Endometrial microvascular endothelial cells (primary cell): Measurements from ENCODE around the gene CENATAC. TPM values are rescaled to one million over a fixed set of nuclear protein-coding genes. Genes with fewer than 3 reads are reported as not detected.
"Not testable (repeated sequence)": the region's sequence is repeated elsewhere in the genome, so short reads cannot be mapped to it uniquely, and the experiment has no call there.

Source experiments
- in situ Hi-C: cut with HindIII; loops from 2 replicates; pipeline ENCODE4 v1.10.0; 2017; ENCODE audit warnings: low sequenced_read_pairs, low pct_unique_long_range_greater_than_20kb; ENCODE audit errors: inconsistent ontology term
- total RNA-seq: library from RNA; depleted of rRNA; stranded (reverse); fragments of >200 nt; gene quantifications from one replicate; pipeline ENCODE4 v1.2.3, GENCODE V29; 2015; ENCODE audit errors: inconsistent ontology term

Gene CENATAC, protein sequence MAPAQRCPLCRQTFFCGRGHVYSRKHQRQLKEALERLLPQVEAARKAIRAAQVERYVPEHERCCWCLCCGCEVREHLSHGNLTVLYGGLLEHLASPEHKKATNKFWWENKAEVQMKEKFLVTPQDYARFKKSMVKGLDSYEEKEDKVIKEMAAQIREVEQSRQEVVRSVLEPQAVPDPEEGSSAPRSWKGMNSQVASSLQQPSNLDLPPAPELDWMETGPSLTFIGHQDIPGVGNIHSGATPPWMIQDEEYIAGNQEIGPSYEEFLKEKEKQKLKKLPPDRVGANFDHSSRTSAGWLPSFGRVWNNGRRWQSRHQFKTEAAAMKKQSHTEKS
- total RNA-seq: 6.6 TPM

DNA sequence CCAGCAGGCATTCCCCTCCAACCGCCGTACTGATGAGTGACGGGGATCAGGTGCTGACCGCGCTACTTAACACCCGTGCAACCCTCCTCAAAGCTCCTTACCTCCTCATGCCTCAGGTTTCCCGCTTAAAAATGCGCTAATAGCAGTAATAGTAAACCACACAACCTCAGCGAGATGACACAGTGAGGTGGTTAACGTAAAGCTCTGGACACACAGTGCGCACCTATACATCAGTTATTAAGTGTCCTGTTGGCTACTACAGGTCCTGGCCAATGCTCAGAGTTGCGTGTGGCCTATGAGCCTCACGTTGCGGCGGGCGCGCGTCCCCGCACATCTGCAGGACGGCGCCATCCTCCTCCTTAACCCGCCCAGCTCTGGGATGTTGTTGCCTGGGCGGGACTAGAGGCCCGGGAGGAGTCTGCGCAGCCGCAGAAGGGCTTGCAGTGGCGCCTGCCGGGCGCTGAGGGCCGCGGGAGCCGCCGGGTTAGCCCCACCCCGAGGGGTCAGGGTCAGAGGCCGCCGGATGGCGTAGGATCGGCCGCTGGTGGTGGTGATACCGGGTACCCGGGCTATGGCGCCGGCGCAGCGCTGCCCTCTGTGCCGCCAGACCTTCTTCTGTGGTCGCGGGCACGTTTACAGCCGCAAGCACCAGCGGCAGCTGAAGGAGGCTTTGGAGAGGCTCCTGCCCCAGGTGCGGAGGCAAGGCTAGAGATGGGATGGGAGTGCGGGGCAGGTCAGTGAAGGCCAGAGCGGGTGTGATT lies at the start of gene CENATAC:
TSS of gene CENATAC (plus strand) at position 512 of the 761 bp plus-strand sequence. CDS start at position 572, 60 bp downstream.
- in situ Hi-C loops: no loop called here

DNA sequence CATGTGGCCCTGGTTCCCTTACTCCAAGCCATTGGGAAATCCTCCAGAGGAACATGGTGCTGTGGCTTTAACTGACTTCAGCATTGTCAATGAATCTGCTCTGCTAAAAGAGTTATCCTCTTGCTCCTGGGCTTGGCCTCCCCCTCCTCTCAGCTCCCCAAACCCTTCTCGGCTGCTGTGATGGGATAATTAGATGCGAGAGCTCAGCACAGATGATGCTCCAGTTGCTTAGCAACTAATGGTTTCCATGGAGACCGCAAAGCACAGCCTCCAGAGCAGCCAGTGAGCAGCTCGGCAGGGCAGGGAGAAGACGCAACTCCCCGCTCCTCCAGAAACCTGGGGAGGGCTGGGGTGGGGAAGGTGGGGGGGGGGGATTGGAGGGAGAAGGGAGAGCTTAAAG lies 44.7 kb upstream of the CENATAC start:
- in situ Hi-C loops: no loop called here

DNA sequence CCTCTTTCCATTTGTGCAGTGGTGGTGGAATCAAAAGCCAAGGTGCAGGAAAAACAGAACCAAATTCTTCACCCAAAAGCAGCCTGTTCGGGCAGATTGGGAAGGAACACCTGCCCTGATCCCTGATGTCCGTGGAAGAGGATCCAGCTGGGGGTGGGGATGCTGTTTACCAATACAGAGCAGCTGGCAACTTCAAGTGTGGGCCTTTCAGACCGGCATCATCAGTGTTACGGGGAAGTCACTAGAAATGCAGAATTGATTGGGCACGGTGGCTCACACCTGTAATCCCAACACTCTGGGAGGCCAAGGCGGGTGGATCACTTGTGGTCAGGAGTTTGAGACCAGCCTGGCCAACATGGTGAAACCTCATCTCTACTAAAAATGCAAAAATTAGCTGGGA lies 44.0 kb upstream of the CENATAC start:
- in situ Hi-C loops: not testable (repeated sequence)

DNA sequence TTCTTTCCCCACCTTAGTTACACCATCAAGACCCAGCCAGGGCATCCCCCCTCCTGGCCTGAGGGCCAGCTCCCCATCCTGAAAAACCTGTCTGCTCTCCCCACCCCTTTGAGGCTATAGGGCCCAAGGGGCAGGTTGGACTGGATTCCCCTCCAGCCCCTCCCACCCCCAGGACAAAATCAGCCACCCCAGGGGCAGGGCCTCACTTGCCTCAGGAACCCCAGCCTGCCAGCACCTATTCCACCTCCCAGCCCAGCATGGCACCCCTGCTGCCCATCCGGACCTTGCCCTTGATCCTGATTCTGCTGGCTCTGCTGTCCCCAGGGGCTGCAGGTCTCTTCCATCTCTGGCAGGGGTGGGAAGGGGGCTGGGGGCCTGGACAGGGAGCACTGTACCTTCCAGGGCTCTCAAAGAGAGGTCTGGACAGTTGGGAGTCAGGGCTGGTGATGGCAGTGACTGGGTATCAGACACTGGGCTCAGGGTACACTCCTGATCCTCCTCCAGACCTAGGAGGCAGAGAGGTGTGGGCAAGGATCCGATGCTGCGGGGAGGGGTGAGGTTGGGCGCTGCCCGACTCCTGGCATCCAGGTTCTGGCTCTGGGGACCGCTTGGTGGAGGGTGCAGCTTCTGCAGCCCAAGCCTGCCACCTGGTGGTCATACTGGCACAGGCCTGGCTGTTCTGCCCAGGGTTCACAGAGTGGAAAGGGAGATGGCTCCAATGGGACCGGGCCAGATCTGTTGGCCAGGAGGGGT lies 41.7 kb upstream of the CENATAC start, which contains the start of gene UPK2:
TSS of gene UPK2 (plus strand) at position 205 of the 753 bp plus-strand sequence. CDS start at position 258, 53 bp downstream.
- in situ Hi-C loops: no loop called here

DNA sequence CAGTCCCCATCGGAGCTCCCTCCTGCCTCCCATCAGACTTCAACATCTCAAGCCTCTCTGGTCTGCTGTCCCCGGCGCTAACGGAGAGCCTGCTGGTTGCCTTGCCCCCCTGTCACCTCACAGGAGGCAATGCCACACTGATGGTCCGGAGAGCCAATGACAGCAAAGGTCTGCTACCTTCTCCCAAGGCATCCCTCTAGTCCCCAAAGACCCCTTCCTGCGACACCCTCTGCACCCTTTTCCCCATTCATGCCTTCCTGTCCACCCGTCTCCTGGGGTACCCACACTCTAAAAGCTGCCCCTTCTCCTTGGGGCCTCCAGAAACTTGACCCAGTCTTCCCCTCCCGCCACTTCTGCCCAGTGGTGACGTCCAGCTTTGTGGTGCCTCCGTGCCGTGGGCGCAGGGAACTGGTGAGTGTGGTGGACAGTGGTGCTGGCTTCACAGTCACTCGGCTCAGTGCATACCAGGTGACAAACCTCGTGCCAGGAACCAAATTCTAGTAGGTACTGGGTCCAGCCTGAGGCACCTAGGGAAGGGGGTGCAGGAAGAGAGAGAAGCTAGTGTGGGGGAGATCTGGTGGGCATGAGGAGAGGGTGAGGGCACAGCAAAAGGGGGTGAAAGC lies 41.0 kb upstream of the CENATAC start:
- in situ Hi-C loops: no loop called here

DNA sequence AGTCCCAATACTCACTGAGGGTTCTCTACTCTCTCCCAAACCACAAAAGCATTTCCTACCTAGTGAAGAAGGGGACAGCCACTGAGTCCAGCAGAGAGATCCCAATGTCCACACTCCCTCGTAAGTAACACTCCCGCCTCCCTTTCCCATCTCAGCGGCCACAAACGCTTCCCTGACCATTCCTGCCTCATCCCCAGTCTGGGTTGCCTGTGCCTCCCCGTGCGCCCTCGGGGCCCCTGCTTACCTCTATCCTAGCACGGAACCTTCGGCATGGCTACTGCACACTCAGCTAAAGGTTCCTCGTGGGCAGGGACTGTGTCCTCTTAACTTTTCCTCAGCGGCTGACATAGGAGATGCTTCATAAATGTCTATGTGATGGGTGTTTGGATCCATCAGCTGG lies 40.4 kb upstream of the CENATAC start:
- in situ Hi-C loops: no loop called here

DNA sequence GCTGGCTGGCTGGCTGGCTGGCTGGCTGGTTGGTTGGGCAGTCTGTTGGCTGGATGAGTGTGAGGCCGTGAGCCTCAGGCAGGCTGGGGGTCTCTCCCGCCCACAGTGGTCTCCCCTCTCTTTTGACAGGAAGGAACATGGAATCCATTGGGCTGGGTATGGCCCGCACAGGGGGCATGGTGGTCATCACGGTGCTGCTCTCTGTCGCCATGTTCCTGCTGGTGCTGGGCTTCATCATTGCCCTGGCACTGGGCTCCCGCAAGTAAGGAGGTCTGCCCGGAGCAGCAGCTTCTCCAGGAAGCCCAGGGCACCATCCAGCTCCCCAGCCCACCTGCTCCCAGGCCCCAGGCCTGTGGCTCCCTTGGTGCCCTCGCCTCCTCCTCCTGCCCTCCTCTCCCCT lies 40.0 kb upstream of the CENATAC start:
- in situ Hi-C loops: no loop called here

DNA sequence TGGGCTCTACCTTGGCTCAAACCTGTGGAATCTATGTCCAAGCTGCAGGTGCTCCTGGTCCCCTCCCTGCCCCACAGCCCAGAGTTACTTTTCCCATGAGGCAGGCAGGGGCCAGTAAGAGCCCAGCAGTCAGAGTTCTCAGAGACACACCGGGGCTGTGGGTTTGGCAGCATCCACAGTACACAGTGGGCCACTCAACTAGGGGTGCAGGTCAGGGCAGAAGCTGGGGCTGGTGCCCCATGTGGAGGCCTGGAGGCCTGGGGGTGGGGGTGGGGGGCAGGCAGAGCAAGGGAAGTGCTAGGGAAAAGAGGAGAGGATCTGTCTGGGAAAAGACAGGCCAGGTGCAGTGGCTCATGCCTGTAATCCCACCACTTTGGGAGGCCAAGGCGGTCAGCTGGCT lies 39.4 kb upstream of the CENATAC start:
- in situ Hi-C loops: no loop called here

DNA sequence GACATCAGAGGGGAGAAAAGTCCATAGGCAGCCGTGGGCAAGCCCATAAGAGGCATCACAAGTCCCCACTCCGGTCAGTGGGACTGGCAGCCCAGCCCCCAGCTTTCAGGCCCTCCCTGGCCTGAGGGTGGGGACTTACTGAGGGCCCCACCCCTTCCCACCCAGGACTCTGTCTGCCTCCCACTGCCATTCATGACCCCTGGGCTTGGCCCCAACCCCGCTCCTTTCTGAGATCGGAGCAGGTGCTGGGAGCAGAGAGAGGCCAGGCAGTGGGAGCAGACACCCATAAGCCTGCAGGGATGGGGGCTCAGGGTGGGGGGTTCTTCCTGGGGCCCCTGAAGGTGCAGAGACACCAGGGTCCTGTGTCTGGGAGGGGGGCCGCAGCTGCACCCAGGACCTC lies 36.7 kb upstream of the CENATAC start:
- in situ Hi-C loops: no loop called here

DNA sequence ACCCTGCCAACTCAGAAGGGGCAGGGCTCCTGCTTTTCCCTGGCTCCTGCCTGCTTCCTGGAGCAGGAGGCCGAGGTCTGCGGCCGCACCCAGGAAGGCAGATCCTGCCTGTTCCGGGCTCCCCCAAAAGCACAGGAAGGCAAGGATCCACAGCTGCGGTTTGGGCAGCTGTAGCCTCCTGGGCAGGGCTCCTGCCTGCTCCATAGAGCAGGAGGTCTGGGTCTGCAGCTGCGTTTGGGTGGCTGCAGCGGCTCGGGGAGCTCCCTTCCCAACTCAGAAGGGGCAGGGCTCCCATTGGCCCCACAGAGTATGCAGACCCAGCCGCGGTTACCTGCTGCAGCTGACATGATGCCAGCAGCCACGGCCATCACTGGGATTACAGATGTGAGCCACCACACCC lies 36.3 kb upstream of the CENATAC start:
- in situ Hi-C loops: no loop called here

DNA sequence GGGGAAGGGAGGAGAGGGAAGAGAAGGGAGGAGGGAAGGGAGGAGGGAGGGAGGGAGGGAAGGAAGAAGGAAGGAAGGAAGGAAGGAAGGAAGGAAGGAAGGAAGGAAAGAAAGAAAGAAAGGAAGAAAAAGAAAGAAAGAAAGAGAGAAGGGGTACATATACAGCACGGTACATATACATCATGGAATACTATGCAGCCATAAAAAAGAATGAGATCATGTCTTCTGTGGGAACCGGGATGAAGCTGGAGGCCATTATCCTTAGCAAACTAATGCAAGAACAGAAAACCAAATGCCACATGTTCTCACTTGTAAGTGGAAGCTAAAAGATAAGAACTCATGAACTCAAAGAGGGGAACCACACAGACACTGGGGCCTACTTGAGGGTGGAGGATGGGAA lies 28.4 kb upstream of the CENATAC start:
- in situ Hi-C loops: not testable (repeated sequence)

DNA sequence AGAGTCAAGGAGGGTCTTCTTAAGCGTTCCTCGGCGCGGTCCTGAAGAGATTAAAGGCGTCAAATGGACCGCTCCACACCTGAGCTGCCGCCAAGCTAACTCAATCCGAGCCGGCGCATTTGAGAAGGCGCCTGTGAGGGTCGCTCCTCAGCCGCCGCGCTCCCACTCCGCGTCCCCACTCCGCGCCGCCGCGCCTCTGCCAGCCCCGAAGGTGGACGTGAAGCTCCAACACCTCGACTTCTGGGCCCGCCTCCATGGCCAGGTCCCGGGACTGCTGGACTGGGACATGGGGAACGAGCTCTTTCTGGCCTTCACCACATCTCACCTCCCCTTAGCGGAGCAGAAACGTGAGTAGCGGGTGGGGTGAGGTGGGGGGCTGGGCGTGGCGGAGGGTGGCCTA lies 26.3 kb upstream of the CENATAC start, which contains the start of gene FOXR1:
TSS of gene FOXR1 (plus strand) at position 116 of the 400 bp plus-strand sequence. CDS start at position 287, 171 bp downstream.
- in situ Hi-C loops: no loop called here

DNA sequence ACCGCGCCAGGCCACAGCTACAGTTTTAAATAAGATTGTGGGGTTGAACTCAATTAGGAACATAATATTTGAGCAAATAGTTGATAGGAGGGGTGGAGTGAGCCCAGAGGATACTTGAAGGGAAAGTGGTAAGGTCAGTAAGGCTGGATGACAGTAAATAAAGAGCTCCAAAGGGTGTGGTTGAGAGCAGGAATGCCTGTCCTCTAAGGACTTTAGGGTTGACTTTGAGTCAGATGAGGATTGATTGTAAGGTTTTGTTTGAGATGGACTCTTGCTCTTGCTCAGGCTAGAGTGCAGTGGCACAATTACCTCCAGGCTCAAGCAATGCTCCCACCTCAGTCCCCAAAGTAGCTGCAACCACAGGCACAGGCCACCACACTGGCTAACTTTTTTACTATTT lies 24.0 kb upstream of the CENATAC start:
- in situ Hi-C loops: no loop called here

DNA sequence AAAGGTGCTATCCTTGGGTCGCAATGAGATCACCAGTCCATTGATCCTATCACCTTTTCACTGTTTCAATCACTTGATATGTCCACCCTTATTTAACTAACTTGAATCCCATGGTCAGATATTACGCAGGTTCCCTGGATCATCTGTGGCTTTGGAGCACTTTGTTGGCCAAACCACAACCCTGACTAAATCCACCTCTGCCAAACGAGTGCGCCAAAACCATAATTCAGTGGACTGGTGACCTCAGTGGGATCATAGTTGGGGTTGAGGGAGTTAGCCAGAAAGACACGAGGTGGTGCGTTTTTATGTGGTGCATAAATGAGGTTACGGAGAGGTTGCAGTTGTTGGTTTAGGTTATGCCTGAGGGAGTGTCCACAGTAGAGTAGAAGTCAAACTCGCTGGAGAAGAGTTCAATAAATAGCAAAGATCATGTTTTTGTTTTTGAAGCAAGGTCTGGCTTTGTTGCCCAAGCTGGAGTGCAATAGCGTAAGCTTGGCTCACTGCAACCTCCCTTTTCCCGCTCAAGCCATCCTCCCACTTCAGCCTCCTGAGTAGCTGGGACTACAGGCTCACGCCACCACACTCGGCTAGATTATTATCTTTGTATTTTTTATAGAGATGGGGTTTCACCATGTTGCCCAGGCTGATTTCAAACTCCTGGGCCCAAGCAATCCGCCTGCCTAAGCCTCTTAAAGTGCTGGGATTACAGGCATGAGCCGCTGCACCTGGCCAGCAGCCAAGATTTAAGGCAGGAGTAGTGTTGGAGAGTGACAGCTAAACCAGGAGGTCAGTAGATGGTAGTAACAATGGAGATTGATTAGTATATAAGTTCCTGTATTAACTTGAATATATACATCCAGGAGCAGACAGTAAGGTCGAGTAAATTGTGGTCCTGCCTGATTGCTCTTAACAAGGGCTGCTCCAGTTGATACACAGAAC lies 21.9 kb upstream of the CENATAC start:
- in situ Hi-C loops: no loop called here

DNA sequence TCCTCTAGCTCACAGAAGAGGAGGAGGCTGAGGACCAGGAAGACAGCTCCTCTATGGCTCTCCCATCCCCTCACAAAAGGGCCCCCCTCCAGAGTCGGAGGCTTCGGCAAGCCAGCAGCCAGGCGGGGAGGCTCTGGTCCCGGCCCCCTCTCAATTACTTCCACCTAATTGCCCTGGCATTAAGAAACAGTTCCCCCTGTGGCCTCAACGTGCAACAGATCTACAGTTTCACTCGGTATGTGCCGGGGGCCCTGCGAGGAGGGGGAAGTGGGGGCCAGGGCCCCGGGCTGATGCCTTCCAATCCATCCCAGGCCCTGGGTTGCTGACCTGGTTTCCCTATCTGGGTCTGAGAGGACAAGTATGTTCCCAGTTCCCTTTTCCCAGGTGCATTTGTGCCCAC lies 18.5 kb upstream of the CENATAC start:
- in situ Hi-C loops: no loop called here

DNA sequence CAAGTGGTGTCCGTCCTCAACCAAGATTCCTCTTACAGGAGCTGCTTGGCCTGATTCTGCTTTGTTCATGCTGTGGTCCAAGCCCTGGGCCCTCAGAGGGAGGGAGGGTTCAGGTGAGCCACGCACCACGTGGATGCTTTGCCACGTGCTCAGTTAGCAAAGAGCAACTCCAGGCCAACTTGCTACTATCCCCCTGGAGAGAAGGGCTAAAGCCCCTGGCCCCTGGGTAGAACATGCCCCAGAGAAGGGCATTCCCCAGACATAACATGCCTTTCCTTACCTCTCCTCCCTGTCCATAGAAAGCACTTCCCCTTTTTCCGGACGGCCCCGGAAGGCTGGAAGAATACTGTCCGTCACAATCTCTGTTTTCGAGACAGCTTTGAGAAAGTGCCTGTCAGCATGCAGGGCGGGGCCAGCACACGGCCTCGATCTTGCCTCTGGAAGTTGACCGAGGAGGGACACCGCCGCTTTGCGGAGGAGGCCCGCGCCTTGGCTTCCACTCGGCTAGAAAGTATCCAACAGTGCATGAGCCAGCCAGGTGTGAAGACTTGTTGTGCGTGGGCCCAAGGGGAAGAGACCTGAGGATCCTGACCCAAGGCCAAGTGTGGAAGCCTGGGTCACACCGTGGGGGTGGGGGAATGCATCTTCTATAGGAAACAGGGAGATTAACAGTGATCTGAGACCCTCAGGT lies 17.6 kb upstream of the CENATAC start:
- in situ Hi-C loops: no loop called here

DNA sequence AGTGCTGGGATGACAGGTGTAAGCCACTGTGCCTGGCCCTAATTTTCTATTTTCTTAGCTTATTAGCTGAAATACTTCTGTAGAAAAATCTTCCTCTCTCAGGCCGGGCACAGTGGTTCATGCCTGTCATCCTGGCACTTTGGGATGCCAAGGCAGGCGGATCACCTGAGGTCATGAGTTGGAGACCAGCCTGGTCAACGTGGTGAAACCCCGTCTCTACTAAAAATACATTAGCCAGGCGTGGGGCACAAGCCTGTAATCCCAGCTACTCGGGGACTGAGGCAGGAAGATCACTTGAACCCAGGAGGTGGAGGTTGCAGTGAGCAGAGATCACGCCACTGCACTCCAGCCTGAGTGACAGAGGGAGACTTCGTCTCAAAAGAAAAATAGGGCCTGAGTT lies 13.6 kb upstream of the CENATAC start:
- in situ Hi-C loops: not testable (repeated sequence)
